ENCODE results near the gene ZC3H12A. TPM values are rescaled to one million over a fixed set of nuclear protein-coding genes. Genes with fewer than 3 reads are reported as not detected.

ZC3H12A gene
- total RNA-seq, 1 experiment from 2014 or later = 6.7 TPM

GRCh38 chr1:37487619-37487984 lies 13.2 kb downstream of the ZC3H12A start:
- Mint-ChIP-seq H3K36me3 (ENCODE audit: insufficient read depth in 1 of 3, low read depth in 3 of 3) (peaks cover 0 to 16% (median 9%) of the 10 kb centered on the region in 3 experiments; a peak in 6 of 7 replicates), H3K9me3 (no peaks in the 10 kb centered on the region), H3K4me3 (no peak overlapping the region), H3K4me1 (peaks cover 4 to 13% of the 10 kb centered on the region in 2 experiments; a peak in 3 of 4 replicates), H3K27me3 (ENCODE audit: low read depth) (no peaks in the 10 kb centered on the region; the same call in 1 of the 2 replicates), H3K27ac (no peak overlapping the region)
- no peak overlapping the region for H3T11ph ChIP-seq (ENCODE audit: low read length)
- no peak overlapping the region for H3K4me2 ChIP-seq (ENCODE audit: insufficient read depth, insufficient read length, low read length)
- H3K4me1 ChIP-seq (ENCODE audit: insufficient read depth, low read length) = no peaks in the 10 kb centered on the region
- H3K4ac ChIP-seq (ENCODE audit: low read depth, low read length) = no peak overlapping the region
- H2AK5ac ChIP-seq (ENCODE audit: insufficient read length, low read length) = no peak overlapping the region
- no peak overlapping the region for H3K56ac ChIP-seq (ENCODE audit: insufficient read length, low read depth, low read length)
- H2BK20ac ChIP-seq (ENCODE audit: low read depth, low read length, poor library complexity, severe bottlenecking) = no peak overlapping the region
- no peak overlapping the region for H3K14ac ChIP-seq (ENCODE audit: insufficient read depth, low read length)
- no peak overlapping the region for H3K27ac ChIP-seq (ENCODE audit: insufficient read length, low read depth, low read length)
- no peak overlapping the region for H4K5ac ChIP-seq (ENCODE audit: insufficient read length, low read depth, low read length)
- no peak overlapping the region for H2BK5ac ChIP-seq (ENCODE audit: insufficient read length, low read length)
- no peak overlapping the region for H3K23ac ChIP-seq (ENCODE audit: insufficient read length, low read depth, low read length)
- H2BK120ac ChIP-seq (ENCODE audit: low read depth, low read length, poor library complexity, severe bottlenecking) = no peak overlapping the region
- H3K18ac ChIP-seq (ENCODE audit: insufficient read length, low read depth, low read length) = no peak overlapping the region
- H3K9me3 ChIP-seq (ENCODE audit: control insufficient read depth, low read depth, low read length) = no peaks in the 10 kb centered on the region
- H2AFZ ChIP-seq (ENCODE audit: low read length) = no peak overlapping the region
- no peaks in the 10 kb centered on the region for H3K23me2 ChIP-seq (ENCODE audit: insufficient read length, low read depth, low read length, poor library complexity, severe bottlenecking)
- no peak for TF ChIP-seq CTCF (conservative IDR thresholded peaks at IDR 0.05)
- no peak overlapping the region for H2BK15ac ChIP-seq (ENCODE audit: low read depth, low read length)
- no peaks in the 10 kb centered on the region for H3K79me2 ChIP-seq (ENCODE audit: insufficient read depth, low read length)
- no peak overlapping the region for H4K8ac ChIP-seq (replicated peaks; ENCODE audit: insufficient read length, low read depth, low read length)
- no peak overlapping the region for H4K91ac ChIP-seq (ENCODE audit: insufficient read length, low read depth, low read length)
- no CpG with 5 or more reads among the region's 5 CpGs for WGBS (ENCODE audit: extremely low coverage, insufficient read length, low lambda C conversion rate)
- no peaks in the 10 kb centered on the region for H3K79me1 ChIP-seq (ENCODE audit: insufficient read depth, low read depth, low read length, poor library complexity, severe bottlenecking)
- H4K20me1 ChIP-seq (ENCODE audit: control insufficient read depth, insufficient read depth, insufficient read length) = no peaks in the 10 kb centered on the region
- H2BK12ac ChIP-seq (ENCODE audit: insufficient read length, low read depth, low read length) = no peak overlapping the region
- no peak overlapping the region for H3K9ac ChIP-seq (ENCODE audit: extremely low read depth, insufficient read length, low read length)
- DNase-seq = no peak
- H3K27me3 ChIP-seq (ENCODE audit: insufficient read depth, low read length) = no peaks in the 10 kb centered on the region

All from H9 (cell line).